PC-9 (cell line): ENCODE data around the gene PIEZO2. TPM values are rescaled to one million over a fixed set of nuclear protein-coding genes. Genes with fewer than 3 reads are reported as not detected.

ENCODE experiments used
- BruUV-seq: library from RNA; stranded (reverse); fragments of 400-500 nt; replicated peaks from 2 replicates; lab custom pipeline; 2021; lab: Mats Ljungman, UMichigan
- CTCF ChIA-PET: fragments of 300-600 bp; sonication (Branson Sonifier 250); formaldehyde crosslinking; loops from one replicate; lab custom pipeline; 2022; ENCODE audit warnings: antibody characterized with exemption; lab: Charles Lee
- POLR2A ChIA-PET: fragments of 300-600 bp; sonication (Branson Sonifier 250); formaldehyde crosslinking; loops from one replicate; lab custom pipeline; 2022; ENCODE audit warnings: antibody characterized with exemption; ENCODE audit not compliant: unreplicated experiment; lab: Charles Lee
- DNase-seq, 2 experiments: peaks; one replicate each; pipeline versions ENCODE4 v3.0.0 to v3.0.0-alpha.2; 2015 to 2022; ENCODE audit warnings: mixed read lengths in 1 of 2
- H2AFZ ChIP-seq: fragments of 200-600 bp; sonication (generic); 2 replicates; pipeline ENCODE4 v1.8.1; 2017; ENCODE audit warnings: antibody characterized with exemption
- H3F3A ChIP-seq: fragments of 200-600 bp; sonication (generic); 2 replicates; pipeline ENCODE4 v1.8.1; 2017; ENCODE audit warnings: antibody characterized with exemption, mild to moderate bottlenecking, low read depth; ENCODE audit not compliant: insufficient read depth
- H3K27ac ChIP-seq: fragments of 200-600 bp; sonication (generic); 2 replicates; pipeline ENCODE4 v1.6.1; 2016; ENCODE audit warnings: mixed run types
- H3K27me3 ChIP-seq: fragments of 200-600 bp; sonication (generic); 2 replicates; pipeline ENCODE4 v1.6.1; 2016; ENCODE audit warnings: low read depth, mixed run types; ENCODE audit not compliant: insufficient read depth
- H3K36me3 ChIP-seq: fragments of 200-600 bp; sonication (generic); 2 replicates; pipeline ENCODE4 v1.6.1; 2016; ENCODE audit warnings: low read depth, mixed run types
- H3K4me1 ChIP-seq: fragments of 200-600 bp; sonication (generic); replicated peaks from 2 replicates; pipeline ENCODE4 v1.6.1; 2016; ENCODE audit warnings: mixed run types; ENCODE audit not compliant: insufficient read depth
- H3K4me2 ChIP-seq: fragments of 200-600 bp; sonication (generic); 2 replicates; pipeline ENCODE4 v1.6.1; 2017; ENCODE audit warnings: mixed run types
- H3K4me3 ChIP-seq: fragments of 200-600 bp; sonication (generic); 2 replicates; pipeline ENCODE4 v1.6.1; 2016; ENCODE audit warnings: mixed run types
- H3K79me2 ChIP-seq: fragments of 200-600 bp; sonication (generic); 2 replicates; pipeline ENCODE4 v1.6.1; 2017; ENCODE audit warnings: low read depth, mixed run types
- H3K9me2 ChIP-seq: fragments of 200-600 bp; sonication (generic); 2 replicates; pipeline ENCODE4 v1.8.1; 2017; ENCODE audit warnings: mild to moderate bottlenecking; ENCODE audit not compliant: insufficient read depth
- H3K9me3 ChIP-seq: fragments of 200-600 bp; sonication (generic); 2 replicates; pipeline ENCODE4 v1.8.1; 2016; ENCODE audit warnings: low read depth; ENCODE audit not compliant: insufficient read depth
- H4K20me1 ChIP-seq: fragments of 200-600 bp; sonication (generic); 2 replicates; pipeline ENCODE4 v1.8.1; 2017; ENCODE audit not compliant: insufficient read depth
- EZH2 ChIP-seq: fragments of 200-600 bp; sonication (generic); IDR thresholded peaks from 2 replicates; pipeline ENCODE4 v1.8.0; 2017; ENCODE audit warnings: antibody characterized with exemption, low read depth
- intact Hi-C: fragments of 100-400 bp; cut with micrococcal nuclease; formaldehyde crosslinking; loops from one replicate; pipeline ENCODE4 v1.10.0; 2022; ENCODE audit not compliant: unreplicated experiment
- total RNA-seq: library from RNA; stranded (reverse); gene quantifications from 2 replicates; pipeline ENCODE4 v1.2.3, GENCODE V29; 2021
- TF ChIP-seq, protein P1 (sequence below): fragments of 200-600 bp; sonication (generic); conservative IDR thresholded peaks from 2 replicates; pipeline ENCODE4 v1.6.1; 2017; ENCODE audit warnings: mixed run types, antibody characterized with exemption, mild to moderate bottlenecking, moderate library complexity

The PIEZO2 gene
- total RNA-seq, 1 experiment from 2014 or later: not detected

DNA sequence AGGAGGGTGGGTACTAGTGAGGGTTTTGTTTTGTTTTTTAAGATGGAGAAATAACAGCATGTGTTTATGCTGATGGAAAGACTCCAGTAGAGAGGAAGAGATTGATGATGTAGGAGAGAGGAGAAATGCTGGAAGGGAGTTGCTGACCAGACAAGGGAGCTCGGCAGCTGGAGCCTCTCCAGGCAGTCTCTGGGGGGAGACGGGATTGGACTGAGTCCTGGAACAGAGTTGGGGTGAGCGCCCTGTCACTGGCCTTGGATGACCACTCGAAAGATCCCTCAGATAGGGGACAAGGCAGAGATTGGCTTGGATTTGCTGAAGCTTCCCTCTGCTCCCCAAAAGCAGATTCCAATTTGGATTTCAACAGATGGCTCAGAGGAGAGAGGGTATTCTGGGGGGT lies 425.9 kb downstream of the PIEZO2 start:
- Histone ChIP-seq H3K27me3 (peaks cover 72% of the 10 kb centered on the region), H3K9me2 (no peaks in the 10 kb centered on the region), H4K20me1 (no peaks in the 10 kb centered on the region), H3K79me2 (no peaks in the 10 kb centered on the region), H3K27ac (no peak overlapping the region), H3K4me1 (no peaks in the 10 kb centered on the region), H3K36me3 (no peaks in the 10 kb centered on the region), H3K4me2 (no peak overlapping the region), H3K4me3 (no peak overlapping the region), H3K9me3 (no peaks in the 10 kb centered on the region), H2AFZ (no peak overlapping the region), H3F3A (no peaks in the 10 kb centered on the region)
- BruUV-seq: no TSS peak
- ChIA-PET CTCF (no interaction called here), POLR2A (no interaction called here)
- intact Hi-C loops: no loop called here
- TF ChIP-seq, protein P1, sequence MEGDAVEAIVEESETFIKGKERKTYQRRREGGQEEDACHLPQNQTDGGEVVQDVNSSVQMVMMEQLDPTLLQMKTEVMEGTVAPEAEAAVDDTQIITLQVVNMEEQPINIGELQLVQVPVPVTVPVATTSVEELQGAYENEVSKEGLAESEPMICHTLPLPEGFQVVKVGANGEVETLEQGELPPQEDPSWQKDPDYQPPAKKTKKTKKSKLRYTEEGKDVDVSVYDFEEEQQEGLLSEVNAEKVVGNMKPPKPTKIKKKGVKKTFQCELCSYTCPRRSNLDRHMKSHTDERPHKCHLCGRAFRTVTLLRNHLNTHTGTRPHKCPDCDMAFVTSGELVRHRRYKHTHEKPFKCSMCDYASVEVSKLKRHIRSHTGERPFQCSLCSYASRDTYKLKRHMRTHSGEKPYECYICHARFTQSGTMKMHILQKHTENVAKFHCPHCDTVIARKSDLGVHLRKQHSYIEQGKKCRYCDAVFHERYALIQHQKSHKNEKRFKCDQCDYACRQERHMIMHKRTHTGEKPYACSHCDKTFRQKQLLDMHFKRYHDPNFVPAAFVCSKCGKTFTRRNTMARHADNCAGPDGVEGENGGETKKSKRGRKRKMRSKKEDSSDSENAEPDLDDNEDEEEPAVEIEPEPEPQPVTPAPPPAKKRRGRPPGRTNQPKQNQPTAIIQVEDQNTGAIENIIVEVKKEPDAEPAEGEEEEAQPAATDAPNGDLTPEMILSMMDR: no peak
- TF ChIP-seq EZH2: no peak
- DNase-seq: no peak

DNA sequence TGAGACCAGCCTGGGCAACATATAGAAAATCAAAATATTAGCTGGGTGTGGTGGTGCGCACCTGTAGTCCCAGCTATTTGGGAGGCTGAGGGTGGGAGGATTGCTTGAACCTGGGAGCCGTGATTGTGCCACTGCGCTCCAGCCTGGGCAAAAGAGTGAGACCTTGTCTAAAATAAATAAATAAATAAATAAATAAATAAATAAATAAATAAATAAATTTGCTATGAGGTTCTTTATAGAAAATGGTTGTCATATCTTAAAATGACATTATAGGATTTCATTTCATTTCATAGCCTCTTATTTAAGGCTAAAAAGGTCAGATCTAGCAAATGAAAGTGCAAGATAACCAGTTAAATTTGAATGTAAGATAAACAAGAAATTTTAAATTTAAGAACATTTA lies 430.6 kb downstream of the PIEZO2 start:
- Histone ChIP-seq H4K20me1 (no peaks in the 10 kb centered on the region), H3K4me3 (no peak overlapping the region), H3K9me3 (no peaks in the 10 kb centered on the region), H3K27ac (no peak overlapping the region), H3K4me1 (no peaks in the 10 kb centered on the region), H3F3A (no peaks in the 10 kb centered on the region), H3K36me3 (no peaks in the 10 kb centered on the region), H3K4me2 (no peak overlapping the region), H3K79me2 (no peaks in the 10 kb centered on the region), H2AFZ (no peak overlapping the region), H3K9me2 (no peaks in the 10 kb centered on the region), H3K27me3 (peaks cover 78% of the 10 kb centered on the region)
- no TSS peak for BruUV-seq
- CTCF ChIA-PET: no interaction called here
- TF ChIP-seq, protein P1: no peak
- no peak for TF ChIP-seq EZH2
- intact Hi-C loops: no loop called here
- POLR2A ChIA-PET: no interaction called here
- DNase-seq: no peak

DNA sequence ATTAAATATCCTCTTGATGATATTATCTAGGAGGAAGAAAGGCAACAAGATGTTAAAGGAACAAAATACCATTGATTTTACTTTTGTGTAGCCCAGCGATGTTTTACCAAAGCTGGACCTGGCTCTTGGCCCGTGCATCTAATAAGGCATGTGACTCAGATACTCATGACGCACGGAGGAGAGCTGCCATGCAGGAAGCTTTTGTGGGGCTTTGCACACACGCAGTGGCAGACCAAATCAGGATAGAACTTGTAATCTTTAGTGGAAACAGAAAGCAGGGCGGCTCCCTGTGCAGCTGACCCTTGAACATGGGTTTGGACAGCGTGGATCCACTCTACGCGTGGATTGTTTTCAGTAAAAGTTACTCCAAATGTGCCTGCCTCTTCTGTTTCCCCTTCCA lies 433.6 kb downstream of the PIEZO2 start:
- TF ChIP-seq, protein P1: no peak
- no peak for TF ChIP-seq EZH2
- Histone ChIP-seq H3K4me3 (no peak overlapping the region), H3K27me3 (peaks cover 66% of the 10 kb centered on the region), H3K27ac (no peak overlapping the region), H3K79me2 (no peaks in the 10 kb centered on the region), H3K9me3 (no peaks in the 10 kb centered on the region), H4K20me1 (no peaks in the 10 kb centered on the region; the same call in 1 of the 2 replicates), H3K9me2 (no peaks in the 10 kb centered on the region), H3K4me1 (no peaks in the 10 kb centered on the region), H3K36me3 (no peaks in the 10 kb centered on the region), H3F3A (no peaks in the 10 kb centered on the region), H2AFZ (no peak overlapping the region), H3K4me2 (no peak overlapping the region)
- ChIA-PET CTCF (no interaction called here), POLR2A (no interaction called here)
- intact Hi-C loops: no loop called here
- BruUV-seq: no TSS peak
- no peak for DNase-seq
